ENCODE data around the gene GART. TPM values are rescaled to one million over a fixed set of nuclear protein-coding genes. Genes with fewer than 3 reads are reported as not detected.

Gene GART
- total and polyA plus RNA-seq, 8 donors: 4.1 to 126 (median 47.8) TPM

DNA sequence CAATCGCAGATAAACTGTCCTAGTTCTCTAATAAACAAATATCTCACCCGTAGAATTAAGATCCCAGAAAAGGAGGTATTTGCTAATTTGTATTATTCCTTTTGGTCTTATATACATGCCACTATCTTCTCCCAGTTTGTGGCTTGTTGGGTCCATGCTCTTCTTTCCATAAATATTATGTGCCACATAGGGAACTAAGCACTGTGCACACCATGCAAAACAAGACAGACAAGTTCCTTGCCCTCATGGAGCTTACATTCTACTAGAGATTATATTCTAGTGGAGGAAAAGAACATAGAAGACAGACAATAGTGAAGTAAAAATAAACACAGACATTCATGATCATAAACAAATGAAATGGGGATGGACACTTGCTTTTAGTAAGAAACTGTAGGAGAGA is 4.7 kb downstream of the GART start:
- intact Hi-C loops (cut with DNase I; ENCODE audit: low total_unique reads): loop anchor here (10.0 kb wide), 1 partner anchor 68 kb away; no protein-coding TSS in a partner anchor
- Histone ChIP-seq H3K9me3 (no peaks in the 10 kb centered on the region), H3K4me1 (peaks cover 15 to 37% (median 22%) of the 10 kb centered on the region in 4 donors), H3K36me3 (peaks cover 33 to 70% (median 70%) of the 10 kb centered on the region in 4 donors), H3K27ac (no peak overlapping the region), H3K27me3 (no peaks in the 10 kb centered on the region), H3K4me3 (no peak overlapping the region)
- TF ChIP-seq POLR2AphosphoS5 (IDR thresholded peaks at IDR 0.05): no peak
- TF ChIP-seq, protein P1, sequence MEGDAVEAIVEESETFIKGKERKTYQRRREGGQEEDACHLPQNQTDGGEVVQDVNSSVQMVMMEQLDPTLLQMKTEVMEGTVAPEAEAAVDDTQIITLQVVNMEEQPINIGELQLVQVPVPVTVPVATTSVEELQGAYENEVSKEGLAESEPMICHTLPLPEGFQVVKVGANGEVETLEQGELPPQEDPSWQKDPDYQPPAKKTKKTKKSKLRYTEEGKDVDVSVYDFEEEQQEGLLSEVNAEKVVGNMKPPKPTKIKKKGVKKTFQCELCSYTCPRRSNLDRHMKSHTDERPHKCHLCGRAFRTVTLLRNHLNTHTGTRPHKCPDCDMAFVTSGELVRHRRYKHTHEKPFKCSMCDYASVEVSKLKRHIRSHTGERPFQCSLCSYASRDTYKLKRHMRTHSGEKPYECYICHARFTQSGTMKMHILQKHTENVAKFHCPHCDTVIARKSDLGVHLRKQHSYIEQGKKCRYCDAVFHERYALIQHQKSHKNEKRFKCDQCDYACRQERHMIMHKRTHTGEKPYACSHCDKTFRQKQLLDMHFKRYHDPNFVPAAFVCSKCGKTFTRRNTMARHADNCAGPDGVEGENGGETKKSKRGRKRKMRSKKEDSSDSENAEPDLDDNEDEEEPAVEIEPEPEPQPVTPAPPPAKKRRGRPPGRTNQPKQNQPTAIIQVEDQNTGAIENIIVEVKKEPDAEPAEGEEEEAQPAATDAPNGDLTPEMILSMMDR (IDR thresholded peaks at IDR 0.05): no peak
- TF ChIP-seq EP300 (IDR thresholded peaks at IDR 0.05): no peak
- WGBS, 5 donors: 85 to 94% (median 89%) methylated on average over 2 of the region's 2 CpGs
- no peak for DNase-seq

DNA sequence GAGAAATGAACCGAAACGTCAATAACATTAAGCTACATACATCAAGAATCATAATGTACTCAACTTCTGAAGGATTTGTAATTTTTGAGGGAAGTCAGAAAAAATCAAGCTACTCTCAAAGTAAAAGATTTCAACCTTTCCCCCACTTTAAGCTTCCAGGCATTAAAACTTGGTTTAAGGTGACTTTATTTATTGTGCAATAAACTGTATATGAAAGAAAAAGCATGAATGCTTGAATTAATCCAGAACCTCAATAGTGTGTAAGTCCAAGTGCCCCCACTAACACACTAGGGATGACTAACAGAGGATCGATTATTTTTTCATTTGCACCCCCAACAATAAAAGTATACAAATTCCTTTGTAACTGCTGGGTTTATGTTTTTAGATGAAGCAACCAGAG is 10.9 kb downstream of the GART start:
- peaks cover 49 to 100% (median 98%) of the 10 kb centered on the region in 4 donors for H3K36me3 ChIP-seq
- intact Hi-C loops (cut with DNase I; ENCODE audit: low total_unique reads): loop anchor here (10.0 kb wide), 1 partner anchor 74 kb away; no protein-coding TSS in a partner anchor
- 86 to 95% (median 90%) methylated on average over 3 of the region's 3 CpGs for WGBS, 5 donors

GRCh38 chr21:33522953-33523349 is 19.0 kb downstream of the GART start:
- no peak overlapping the region for H3K4me3 ChIP-seq
- TF ChIP-seq POLR2A (IDR thresholded peaks at IDR 0.05) (no peak), POLR2AphosphoS5 (IDR thresholded peaks at IDR 0.05) (no peak), EP300 (IDR thresholded peaks at IDR 0.05) (no peak)
- intact Hi-C loops (cut with DNase I; ENCODE audit: low total_unique reads): no loop called here
- no peak for DNase-seq
- no peaks in the 10 kb centered on the region for H3K27me3 ChIP-seq
- H3K4me1 ChIP-seq: no peaks in the 10 kb centered on the region
- no peaks in the 10 kb centered on the region for H3K9me3 ChIP-seq
- 69 to 81% (median 72%) methylated on average over 1 of the region's 1 CpG for WGBS, 5 donors
- H3K36me3 ChIP-seq: peaks cover 30 to 81% (median 73%) of the 10 kb centered on the region in 4 donors
- no peak overlapping the region for H3K27ac ChIP-seq

More for the DNA sequence above, 10.9 kb downstream of the GART start:
- H3K9me3 ChIP-seq: no peaks in the 10 kb centered on the region
- no peaks in the 10 kb centered on the region for H3K4me1 ChIP-seq
- no peaks in the 10 kb centered on the region for H3K27me3 ChIP-seq
- TF ChIP-seq POLR2AphosphoS5 (IDR thresholded peaks at IDR 0.05) (no peak), EP300 (IDR thresholded peaks at IDR 0.05) (no peak), POLR2A (IDR thresholded peaks at IDR 0.05) (no peak)
- TF ChIP-seq, protein P1 (IDR thresholded peaks at IDR 0.05): no peak
- H3K4me3 ChIP-seq: no peak overlapping the region
- DNase-seq: no peak
- H3K27ac ChIP-seq: no peak overlapping the region

DNA sequence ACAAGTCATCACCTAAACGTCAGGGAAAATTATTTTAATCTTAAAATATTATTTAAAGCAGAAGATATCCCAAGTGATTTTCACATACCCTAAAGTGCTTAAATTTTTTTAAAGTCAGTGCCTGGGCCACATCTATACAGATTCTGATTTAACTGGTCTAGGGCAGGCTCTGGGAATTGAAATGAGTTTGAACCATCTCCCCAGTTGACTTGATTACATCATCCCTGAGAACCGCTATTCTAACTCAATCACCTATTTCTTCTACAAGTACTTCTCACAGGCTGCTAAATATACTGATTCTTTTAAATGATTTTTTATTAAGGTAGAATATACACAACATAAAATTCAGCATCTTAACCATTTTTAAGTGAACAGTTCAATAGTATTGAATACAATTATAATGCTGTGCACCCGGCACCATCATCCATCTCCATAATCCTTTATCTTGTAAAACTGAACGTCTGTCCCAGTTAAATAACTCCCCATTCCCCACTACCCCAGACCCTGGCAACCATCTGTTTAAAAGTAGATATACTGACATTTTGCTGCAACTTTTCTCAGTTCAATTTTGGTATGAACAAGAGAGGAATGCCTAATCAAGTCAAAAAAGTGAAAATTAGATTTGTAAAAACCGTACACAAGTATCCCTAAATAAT is 19.5 kb downstream of the GART start:
- DNase-seq: no peak
- no peak overlapping the region for H3K4me3 ChIP-seq
- H3K27ac ChIP-seq: no peak overlapping the region
- 81 to 87% (median 85%) methylated on average over 5 of the region's 5 CpGs for WGBS, 5 donors
- H3K27me3 ChIP-seq: no peaks in the 10 kb centered on the region
- intact Hi-C loops (cut with DNase I; ENCODE audit: low total_unique reads): no loop called here
- TF ChIP-seq POLR2AphosphoS5 (IDR thresholded peaks at IDR 0.05) (no peak), EP300 (IDR thresholded peaks at IDR 0.05) (no peak), POLR2A (IDR thresholded peaks at IDR 0.05) (no peak)
- TF ChIP-seq, protein P1 (IDR thresholded peaks at IDR 0.05): no peak
- H3K9me3 ChIP-seq: no peaks in the 10 kb centered on the region
- peaks cover 28 to 81% (median 73%) of the 10 kb centered on the region in 4 donors for H3K36me3 ChIP-seq
- no peaks in the 10 kb centered on the region for H3K4me1 ChIP-seq

GRCh38 chr21:33518899-33519298 is 23.0 kb downstream of the GART start:
- H3K27me3 ChIP-seq: no peaks in the 10 kb centered on the region
- no peak for DNase-seq
- 92 to 96% (median 93%) methylated on average over 4 of the region's 4 CpGs for WGBS, 5 donors
- H3K36me3 ChIP-seq: peaks cover 31 to 84% (median 81%) of the 10 kb centered on the region in 4 donors
- intact Hi-C loops (cut with DNase I; ENCODE audit: low total_unique reads): no loop called here
- no peak overlapping the region for H3K27ac ChIP-seq
- H3K9me3 ChIP-seq: no peaks in the 10 kb centered on the region
- TF ChIP-seq, protein P1 (IDR thresholded peaks at IDR 0.05): no peak
- TF ChIP-seq POLR2A (IDR thresholded peaks at IDR 0.05) (no peak), POLR2AphosphoS5 (IDR thresholded peaks at IDR 0.05) (no peak), EP300 (IDR thresholded peaks at IDR 0.05) (no peak)
- no peak overlapping the region for H3K4me3 ChIP-seq
- H3K4me1 ChIP-seq: no peaks in the 10 kb centered on the region
